Measurements from ENCODE around the gene MRM3.
"Not testable (repeated sequence)": the region's sequence is repeated elsewhere in the genome, so short reads cannot be mapped to it uniquely, and the experiment has no call there.

MRM3 gene

DNA sequence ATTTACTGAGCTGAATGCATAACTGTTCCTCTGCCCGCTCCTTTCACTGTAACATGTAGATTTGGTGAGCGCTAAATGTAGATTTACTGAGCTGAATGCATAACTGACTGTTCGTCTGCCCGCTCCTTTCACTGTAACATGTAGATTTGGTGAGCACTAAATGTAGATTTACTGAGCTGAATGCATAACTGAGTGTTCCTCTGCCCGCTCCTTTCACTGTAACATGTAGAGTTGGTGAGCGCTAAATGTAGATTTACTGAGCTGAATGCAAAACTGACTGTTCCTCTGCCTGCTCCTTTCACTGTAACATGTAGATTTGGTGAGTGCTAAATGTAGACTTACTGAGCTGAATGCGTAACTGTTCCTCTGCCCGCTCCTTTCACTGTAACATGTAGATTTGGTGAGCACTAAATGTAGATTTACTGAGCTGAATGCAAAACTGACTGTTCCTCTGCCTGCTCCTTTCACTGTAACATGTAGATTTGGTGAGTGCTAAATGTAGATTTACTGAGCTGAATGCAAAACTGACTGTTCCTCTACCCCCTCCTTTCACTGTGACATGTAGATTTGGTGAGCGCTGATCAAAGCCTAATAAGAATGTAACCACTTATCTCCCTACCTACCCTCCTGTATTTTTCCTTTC lies 26.7 kb upstream of the MRM3 start:
- DNase-seq (ENCODE audit: low spot score): not testable (repeated sequence)

DNA sequence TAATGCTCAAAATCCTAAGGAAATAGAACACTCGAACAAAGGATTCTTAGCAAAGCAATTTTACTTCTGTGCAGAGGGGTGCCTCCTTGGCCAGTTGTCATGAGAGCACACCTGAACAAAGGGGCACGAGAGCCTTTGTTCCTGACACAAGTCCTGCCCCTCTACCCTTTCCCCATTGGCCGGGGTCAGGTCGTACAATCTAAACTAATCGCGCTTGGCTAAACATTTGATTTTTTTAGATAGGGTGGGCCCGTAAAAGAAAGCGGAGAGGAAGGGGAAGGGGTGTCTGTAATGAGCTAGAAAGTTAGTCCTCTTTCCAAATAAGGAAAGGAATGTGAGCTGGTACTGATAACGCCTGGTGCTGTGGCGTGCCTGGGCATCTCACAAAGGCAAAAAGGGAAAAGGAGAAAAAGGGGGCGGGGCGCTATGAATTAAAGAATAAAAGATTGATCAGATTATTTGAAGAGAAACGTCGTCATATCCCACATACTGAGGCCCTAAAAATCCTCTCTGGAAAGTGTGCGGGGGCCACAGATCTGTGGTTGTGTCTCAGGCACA lies 26.1 kb upstream of the MRM3 start:
- not testable (repeated sequence) for DNase-seq (ENCODE audit: low spot score)

DNA sequence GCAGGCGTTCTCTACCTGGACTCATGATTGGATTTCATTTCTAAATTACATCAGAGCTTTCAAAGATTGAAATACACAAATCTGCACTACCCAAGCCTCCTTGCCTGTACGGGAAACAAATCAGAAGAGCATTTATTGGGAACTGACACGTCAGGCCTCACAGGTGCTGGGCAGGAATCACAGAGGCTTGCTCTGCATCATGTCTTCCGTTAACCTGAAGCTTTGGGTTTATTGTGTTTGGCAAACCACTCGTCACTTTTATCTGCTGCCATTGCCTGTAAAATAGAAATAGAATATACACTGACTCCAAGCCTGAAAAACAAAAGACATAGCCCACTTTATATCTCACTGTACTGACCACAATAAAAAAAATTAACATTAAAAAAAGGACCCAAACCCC lies 22.2 kb upstream of the MRM3 start:
- DNase-seq (ENCODE audit: low spot score): no peak

DNA sequence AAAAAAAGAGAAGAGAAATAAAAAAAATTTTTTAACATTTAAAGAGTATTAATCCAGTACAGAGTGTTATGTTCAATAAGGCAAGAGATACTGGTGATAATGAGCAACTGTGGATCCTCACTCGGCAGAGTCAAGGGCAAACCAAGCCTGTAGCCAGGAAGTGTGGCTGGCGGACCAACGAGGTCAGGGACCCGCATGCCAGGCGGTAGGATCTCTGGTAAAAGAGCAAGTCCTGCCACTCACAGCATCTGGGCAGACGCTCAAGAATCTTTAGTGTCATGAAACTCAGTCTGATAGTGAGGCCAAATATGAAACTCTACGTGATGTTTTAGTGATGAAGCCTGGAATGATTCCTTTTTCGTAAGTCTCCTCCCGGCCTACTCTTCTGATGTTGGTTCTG lies 21.8 kb upstream of the MRM3 start:
- DNase-seq (ENCODE audit: low spot score): no peak

DNA sequence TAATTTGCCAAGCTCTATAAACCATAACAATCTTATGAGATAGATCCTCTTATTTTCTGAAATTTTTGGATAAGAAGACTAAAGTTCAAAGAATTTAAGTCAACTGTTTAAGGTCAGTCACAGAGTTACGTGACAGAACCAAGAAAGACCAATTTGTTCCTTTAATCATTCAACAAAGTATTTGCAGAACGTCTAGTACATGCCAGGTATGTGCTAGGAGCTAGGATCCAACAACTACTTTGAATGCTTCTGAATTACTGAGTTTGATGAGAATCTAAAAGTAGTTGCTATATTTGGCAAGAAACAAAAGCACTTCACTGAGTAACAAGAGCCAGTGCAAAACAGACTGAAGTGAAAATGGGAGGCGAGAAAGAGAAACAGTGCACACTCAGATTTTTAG lies 15.1 kb upstream of the MRM3 start:
- DNase-seq (ENCODE audit: low spot score): no peak

DNA sequence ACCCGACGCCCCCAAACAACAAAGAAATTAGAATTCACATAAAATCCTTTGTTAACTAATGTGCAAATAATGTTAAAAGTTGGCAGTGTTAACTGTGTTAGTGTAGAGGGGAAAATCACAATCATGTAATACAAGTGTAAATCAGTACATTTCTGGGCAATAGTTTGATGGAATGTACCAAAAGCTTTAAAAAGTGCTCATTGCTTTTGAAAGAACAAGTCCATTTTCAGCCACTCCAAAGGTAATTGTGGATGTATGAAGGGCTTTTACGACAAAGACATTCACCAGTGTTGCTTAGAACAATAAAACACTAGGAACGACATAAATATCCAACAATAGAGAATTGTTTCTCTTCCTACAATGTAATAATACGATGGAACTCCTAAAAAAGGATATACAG lies 9.1 kb upstream of the MRM3 start:
- no peak for DNase-seq (ENCODE audit: low spot score)

DNA sequence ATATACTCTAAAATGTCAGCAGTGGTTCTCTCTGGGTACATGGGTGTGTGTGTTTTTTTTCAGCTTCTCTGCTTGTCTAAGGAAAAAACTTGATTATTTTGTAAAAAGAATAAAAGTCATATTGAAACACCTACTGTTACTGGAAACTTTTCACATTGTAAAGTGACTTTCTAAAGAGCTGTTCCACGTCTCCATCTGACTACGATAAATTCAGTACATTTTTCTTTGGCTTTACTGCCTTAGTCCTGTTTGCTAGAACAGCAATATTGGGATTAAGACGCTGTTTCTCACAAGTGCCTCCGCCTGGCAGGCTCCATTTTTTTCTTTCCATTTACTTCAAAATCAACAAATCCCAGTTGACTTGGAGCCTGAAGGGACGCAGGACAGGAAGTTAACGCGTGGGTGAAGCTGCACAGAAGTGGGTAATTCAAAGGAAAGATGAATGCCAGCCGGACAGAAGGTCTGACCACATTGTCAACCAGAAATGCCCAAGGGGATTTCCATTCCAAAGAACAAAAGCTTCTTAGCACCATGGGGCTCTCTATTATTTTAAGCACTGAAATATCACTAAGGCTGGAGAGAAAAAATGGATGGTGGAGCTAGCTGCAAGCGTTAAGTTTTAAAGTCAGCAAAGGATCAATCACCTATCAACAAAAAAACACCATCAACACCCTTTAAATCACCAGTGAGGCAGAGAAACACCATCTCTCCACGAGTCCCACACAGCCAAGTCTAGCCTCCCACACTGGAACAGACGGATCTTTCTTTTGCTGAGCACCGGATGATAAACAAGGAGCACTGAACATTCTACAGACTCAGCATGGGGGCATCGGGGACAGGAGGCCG lies 8.5 kb upstream of the MRM3 start:
- DNase-seq (ENCODE audit: low spot score): no peak

DNA sequence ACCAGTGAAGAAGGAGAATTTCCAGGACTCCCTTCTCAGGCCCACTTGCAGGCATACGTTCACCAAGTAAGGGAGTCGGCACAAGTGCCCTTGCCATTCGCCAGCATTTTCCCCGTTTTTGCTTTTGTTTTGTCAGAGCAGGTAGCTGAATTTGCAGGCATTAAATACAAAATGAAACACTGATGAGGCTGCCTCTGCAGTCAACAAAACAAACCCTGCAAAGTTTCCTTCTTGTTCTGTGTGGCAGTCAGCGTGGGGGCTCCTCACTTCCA lies 7.9 kb upstream of the MRM3 start:
- DNase-seq (ENCODE audit: low spot score): no peak

DNA sequence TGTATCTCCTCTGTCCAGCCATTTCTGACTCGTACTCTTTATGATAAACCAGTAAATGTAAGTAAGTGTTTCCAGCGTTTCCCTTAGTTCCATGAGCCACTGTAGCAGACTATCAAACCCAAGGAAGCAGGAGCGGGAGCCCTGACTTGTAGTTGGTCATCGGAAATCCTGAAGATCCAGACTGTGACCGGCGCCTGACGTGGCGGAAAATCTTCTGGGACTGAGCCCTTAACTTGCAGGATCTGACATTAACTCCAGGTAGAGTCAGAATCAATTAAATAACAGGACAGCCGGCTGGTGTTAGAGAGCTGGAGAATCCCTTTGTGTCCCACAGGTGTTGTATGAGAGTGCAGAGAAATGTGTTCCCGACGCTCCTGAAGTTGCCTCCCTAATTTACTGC lies 4.1 kb upstream of the MRM3 start:
- DNase-seq (ENCODE audit: low spot score): no peak

DNA sequence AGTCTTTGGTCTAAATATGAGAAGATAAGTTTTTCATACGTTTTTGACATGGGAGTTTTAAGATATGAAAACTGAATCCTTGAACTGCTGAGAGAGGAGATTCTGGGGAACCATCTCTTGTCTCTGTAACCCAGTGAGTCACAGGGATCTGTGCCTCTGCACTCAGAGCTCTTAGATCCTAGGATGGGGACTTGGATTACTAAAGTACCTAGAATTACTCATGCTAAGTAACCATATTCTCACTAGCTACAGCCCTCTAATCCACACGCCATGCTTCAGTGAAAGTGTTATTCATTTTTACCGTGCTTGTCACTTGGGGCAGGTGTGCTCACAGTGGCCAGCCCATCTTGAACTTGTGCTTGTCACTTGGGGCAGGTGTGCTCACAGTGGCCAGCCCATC lies 2.0 kb downstream of the MRM3 start:
- DNase-seq (ENCODE audit: low spot score): no peak

DNA sequence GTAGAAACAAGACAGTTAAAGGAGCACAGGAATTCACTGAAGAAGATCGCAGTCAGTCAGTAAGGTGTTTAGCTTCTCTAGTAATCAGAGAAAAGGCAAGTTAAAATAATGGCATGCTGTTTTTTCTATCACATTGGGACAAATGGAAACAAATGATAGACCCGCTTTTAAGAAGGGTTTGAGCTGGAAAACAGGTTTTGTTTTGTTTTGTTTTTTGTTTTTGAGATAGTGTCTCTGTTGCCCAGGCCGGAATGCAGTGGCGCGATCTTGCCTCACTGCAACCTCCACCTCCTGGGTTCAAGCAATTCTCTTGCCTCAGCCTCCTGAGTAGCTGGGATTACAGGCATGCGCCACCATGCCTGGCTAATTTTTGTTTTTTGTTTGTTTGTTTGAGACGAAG lies 3.7 kb downstream of the MRM3 start:
- DNase-seq (ENCODE audit: low spot score): not testable (repeated sequence)

DNA sequence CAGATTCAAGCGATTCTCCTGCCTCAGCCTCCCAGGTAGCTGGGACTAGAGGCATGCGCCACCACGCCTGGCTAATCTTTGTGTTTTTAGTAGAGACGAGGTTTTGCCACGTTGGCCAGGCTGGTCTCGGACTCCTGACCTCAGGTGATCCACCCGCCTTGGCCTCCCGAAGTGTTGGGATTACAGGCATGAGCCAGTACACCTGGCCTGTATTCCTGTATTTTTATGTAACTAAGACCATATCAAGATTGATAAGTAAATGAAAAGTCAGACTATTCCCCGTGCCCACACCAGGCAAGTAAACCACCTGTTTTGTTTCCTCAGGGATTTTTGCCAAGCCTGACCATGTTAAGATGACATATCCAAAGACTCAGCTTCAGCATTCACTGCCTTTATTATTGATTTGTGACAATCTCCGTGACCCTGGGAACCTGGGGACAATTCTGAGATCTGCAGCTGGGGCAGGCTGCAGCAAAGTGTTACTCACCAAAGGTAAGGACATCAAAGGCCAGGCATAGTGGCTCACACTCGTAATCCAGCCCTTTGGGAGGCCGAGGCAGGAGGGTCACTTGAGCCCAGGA lies 5.6 kb downstream of the MRM3 start:
- DNase-seq (ENCODE audit: low spot score): no peak

DNA sequence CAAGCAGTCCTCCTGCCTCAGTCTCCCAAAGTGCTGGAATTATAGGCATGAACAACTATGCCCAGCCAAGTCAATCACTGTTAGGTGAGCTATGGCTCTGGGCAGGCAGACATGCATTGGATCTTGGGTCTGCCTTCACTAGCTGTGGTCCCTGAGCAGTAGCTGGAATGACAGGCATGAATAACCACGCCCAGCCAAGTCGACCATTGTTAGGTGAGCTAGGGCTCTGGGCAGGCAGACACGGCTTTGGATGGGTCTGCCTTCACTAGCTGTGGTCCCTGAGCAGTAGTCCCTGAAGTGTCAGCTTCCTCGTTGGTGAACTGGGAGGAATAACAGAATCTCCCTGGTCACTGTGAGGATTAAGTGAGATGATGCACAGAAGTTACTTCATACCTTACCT lies 6.4 kb downstream of the MRM3 start:
- DNase-seq (ENCODE audit: low spot score): no peak

DNA sequence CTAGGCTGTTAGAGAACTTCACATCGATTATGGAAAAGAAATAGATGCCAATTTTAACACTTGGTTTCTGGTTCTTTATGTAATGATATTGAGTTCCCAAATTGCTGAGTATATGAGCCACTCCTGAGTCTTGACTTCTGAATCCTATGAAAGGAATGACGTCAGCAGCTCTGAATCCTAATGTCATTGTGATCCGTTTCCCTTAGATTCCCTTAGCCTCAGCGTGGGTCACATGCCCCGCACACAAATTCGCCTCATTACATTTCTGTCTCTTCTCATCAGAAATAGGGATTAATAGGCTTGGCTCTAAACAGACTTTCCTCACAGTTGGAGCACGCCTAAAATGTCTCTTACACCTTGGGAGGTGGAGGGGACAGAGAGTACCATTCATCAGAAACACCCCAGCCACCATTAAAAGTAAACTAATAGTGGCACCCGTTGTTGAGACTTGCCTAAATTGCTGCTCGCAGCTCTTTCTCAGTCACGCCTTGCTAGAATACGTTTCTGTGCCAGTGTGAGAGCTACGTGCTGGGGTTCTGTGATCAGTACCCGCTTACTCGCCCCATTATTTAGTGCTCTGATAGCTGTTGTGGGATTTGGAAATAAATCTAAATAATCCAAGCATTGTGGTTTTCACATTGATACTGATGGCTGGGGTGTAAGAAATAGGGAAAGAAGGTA lies 7.1 kb downstream of the MRM3 start:
- DNase-seq (ENCODE audit: low spot score): no peak

DNA sequence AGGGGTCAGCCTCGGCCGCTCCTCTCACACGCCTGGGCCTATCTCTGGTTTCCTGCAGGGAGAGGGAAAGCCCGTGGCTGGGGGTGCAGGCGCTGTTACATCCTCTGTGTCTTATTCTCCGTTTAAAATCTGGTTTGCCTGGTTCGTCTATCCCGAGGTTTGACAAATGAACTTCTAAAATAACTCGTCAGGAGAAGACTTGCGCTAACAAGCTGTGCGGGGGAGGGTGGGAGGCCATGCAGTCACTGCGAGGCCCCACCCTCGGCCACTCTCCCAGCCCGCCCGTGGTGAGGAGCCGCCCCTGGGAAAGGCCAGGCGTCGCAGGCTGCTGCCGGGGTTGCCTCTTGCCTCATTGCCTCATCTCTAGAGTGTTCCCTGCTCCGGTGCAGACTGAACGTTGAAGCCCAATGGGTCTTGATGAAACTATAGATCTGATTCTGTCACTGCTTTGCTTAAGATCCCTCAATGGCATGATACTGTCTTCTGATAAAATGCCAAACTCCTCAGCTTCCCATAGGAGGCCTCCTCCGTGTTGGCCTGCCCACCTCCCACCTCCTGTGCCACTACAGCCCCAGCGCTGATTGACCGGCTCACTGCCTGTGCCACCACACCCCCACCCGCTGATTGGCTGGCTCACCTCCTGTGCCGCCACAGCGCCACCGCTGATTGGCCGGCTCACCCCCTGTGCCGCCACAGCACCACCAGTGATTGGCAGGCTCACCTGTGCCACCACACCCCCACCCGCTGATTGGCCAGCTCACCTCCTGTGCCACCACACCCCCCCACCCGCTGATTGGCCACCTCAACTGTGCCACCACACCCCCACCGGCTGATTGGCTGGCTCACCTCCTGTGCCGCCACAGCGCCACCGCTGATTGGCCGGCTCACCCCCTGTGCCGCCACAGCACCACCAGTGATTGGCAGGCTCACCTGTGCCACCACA lies 8.0 kb downstream of the MRM3 start:
- peak; percentile 9 for DNase-seq (ENCODE audit: low spot score)

DNA sequence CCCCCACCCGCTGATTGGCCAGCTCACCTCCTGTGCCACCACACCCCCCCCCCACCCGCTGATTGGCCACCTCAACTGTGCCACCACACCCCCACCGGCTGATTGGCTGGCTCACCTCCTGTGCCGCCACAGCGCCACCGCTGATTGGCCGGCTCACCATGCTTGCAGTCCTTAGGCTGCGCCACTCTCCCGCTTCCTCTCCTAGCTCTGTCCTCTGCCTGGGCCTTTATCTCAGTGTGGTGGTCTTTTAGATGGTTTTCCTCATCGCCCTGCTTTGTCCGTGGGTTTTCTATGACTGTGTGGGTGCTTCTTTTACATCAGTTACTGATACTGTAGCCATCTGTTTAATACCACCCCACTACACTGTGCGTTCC lies 8.7 kb downstream of the MRM3 start:
- not testable (repeated sequence) for DNase-seq (ENCODE audit: low spot score)

DNA sequence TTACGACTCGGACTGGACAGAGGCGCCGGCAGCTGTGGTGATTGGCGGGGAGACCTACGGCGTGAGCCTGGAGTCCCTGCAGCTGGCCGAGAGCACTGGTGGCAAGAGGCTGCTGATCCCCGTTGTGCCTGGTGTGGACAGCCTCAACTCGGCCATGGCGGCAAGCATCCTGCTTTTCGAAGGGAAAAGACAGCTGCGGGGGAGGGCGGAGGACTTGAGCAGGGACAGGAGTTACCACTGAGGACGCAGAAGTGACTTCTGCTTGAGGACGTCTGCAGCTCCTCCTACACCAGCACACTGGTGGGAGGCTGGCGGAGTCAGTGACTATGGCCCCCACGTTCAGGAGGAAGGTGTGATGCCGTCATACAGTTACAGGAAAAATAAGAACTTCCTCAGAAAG lies 9.7 kb downstream of the MRM3 start:
- no peak for DNase-seq (ENCODE audit: low spot score)

DNA sequence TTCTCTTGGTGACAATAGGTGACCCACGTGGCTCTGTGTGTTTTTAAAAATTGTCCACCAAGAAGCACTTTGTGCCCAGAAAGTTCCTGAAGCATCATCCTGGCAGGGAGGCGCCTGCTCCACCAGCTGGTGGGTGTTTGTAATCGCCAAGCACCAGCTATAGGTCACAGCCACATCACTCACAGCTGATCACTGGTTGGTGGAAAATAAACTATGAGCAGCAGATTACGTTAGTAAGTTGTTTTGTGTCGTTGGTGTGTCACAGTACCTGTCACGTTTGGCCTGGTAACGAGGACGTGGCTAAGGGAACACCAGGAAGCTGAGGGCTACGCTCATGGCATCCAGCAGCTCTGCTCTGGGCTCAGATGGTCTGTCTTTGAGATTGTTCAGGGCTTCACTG lies 10.1 kb downstream of the MRM3 start:
- DNase-seq (ENCODE audit: low spot score): no peak

DNA sequence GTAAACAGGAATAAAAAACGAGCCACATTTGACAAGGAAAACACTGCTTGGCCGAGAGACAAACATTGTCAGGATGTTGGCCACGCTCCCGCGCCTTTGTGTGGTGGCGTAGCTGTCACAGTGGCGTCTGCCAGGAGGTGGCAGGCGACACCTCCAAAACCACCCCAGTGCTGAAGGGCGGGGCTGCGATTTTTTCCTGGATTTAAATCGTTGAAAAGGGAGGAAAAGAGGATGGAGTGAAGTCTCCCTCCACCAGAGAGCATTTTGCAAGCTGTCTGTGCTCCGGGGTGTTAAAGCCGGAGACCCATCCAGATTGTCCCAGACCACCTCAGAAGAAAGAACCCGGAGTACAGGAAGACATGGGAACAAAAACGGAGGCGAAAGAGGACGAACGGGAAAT lies 12.7 kb downstream of the MRM3 start:
- peak; percentile 93 for DNase-seq (ENCODE audit: low spot score)

DNA sequence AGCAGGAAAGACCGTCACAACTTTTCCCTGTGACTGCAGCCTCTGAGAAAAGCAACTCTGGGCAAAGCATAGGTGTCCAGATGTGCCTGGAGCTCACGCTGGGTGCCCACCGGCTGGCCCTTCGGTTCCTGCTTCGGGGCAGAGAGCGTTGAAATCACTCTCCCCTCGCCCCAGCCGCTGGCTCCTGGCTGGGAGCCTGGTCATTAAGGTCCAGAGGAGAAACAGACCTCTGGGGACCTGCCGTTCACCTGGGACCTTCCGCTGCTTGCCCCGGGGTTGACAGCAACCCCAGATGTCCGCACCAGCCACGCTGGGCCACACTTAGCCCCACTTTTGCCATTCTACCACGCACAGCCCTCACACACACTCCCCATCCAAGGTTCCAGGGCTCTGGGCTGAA lies 13.1 kb downstream of the MRM3 start:
- no peak for DNase-seq (ENCODE audit: low spot score)

DNA sequence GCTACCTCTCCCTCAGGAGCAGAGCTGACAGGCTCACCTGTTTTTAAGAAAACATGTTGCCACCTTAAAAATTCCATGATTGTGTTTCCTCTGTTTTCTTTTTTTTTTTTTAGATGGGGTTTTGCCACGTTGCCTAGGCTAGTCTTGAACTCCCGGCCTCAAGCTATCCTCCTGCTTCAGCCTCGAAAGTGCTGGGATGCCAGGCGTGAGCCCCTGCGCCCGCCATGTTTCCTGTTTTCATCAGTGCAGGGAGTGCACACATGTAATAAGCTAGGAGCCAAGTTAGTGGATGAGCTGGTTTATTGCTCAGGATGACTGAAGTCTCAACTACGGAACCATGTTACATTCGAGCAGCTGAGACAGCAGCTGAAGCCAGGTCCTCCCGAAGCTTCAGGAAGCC lies 13.6 kb downstream of the MRM3 start:
- no peak for DNase-seq (ENCODE audit: low spot score)

DNA sequence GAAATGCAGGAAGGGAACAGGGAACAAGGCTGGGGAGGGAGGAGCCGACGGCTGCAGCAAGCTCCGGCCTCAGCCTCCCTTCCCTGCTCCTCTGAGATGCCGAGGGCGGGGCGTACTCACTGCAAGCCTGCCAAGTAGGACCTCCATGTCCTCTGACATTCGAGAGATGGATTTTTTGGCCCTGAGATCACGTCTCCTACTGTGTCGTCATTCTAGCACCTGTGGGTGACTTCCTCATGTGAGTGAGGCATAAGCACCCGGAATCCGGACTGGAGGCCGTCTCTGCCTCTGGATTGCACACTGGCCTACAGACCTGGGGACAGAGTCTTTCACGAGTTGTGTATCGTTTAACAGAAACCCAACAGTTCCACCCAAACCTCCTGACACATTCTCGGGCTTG lies 14.5 kb downstream of the MRM3 start:
- no peak for DNase-seq (ENCODE audit: low spot score)

Data from AG20443 (cell line).